H1 (cell line): ENCODE measurements around the gene SYT6. TPM values are rescaled to one million over a fixed set of nuclear protein-coding genes. Genes with fewer than 3 reads are reported as not detected.

Experiments used
- CTCF ChIA-PET: fragments of 300-600 bp; sonication (Branson Sonifier 250); formaldehyde crosslinking; loops from one replicate; lab custom pipeline; 2021; ENCODE audit not compliant: partially characterized antibody; lab: Charles Lee
- POLR2A ChIA-PET: fragments of 300-600 bp; sonication (Branson Sonifier 250); formaldehyde crosslinking; loops from one replicate; lab custom pipeline; 2021; ENCODE audit warnings: inconsistent platforms; ENCODE audit not compliant: partially characterized antibody; lab: Charles Lee
- DNase-seq, 2 experiments: peaks; one replicate each; pipeline versions ENCODE4 v3.0.0 to v3.0.0-alpha.2; 2010 to 2022; ENCODE audit warnings: low spot score in 2 of 2, low read depth in 1 of 2, mixed read lengths in 1 of 2
- FAIRE-seq: peaks from 2 replicates; lab custom pipeline; 2011; peaks lifted over from hg19 to GRCh38; lab: Jason Lieb, UNC
- H2AFZ ChIP-seq: 2 replicates; pipeline ENCODE4 v1.8.1; 2012; ENCODE audit warnings: low read length, inconsistent platforms
- H2AK5ac ChIP-seq: 2 replicates; pipeline ENCODE4 v1.6.1; 2013; ENCODE audit warnings: low read depth, low read length
- H2BK120ac ChIP-seq: replicated peaks from 2 replicates; pipeline ENCODE3; 2013; ENCODE audit warnings: low read depth, low read length, inconsistent platforms
- H2BK12ac ChIP-seq: 2 replicates; pipeline ENCODE4 v1.6.1; 2013; ENCODE audit warnings: low read depth, low read length
- H2BK15ac ChIP-seq: 2 replicates; pipeline ENCODE4 v1.6.1; 2013; ENCODE audit warnings: low read length
- H2BK20ac ChIP-seq: 2 replicates; pipeline ENCODE4 v1.6.1; 2013; ENCODE audit warnings: low read length
- H2BK5ac ChIP-seq: 2 replicates; pipeline ENCODE4 v1.6.1; 2013; ENCODE audit warnings: low read depth, low read length
- H3K14ac ChIP-seq: 2 replicates; pipeline ENCODE4 v1.6.1; 2013; ENCODE audit warnings: inconsistent platforms; ENCODE audit not compliant: insufficient read length
- H3K18ac ChIP-seq: 2 replicates; pipeline ENCODE4 v1.6.1; 2013; ENCODE audit warnings: low read length; ENCODE audit errors: extremely low read depth
- H3K23ac ChIP-seq: 2 replicates; pipeline ENCODE4 v1.6.1; 2013; ENCODE audit warnings: inconsistent platforms; ENCODE audit not compliant: insufficient read length
- H3K23me2 ChIP-seq: 2 replicates; pipeline ENCODE4 v1.6.1; 2013; ENCODE audit warnings: low read depth, low read length
- H3K27ac ChIP-seq: 2 replicates; pipeline ENCODE4 v1.6.1; 2011; ENCODE audit warnings: low read depth, low read length, inconsistent platforms
- H3K27me3 ChIP-seq, 4 experiments: replicated peaks in 1 of 4; 1 replicate in 1 of 4; 2 replicates in 3 of 4; pipeline versions ENCODE4 v1.6.1 to v1.8.1; 2011 to 2013; ENCODE audit warnings: low read length in 3 of 4, mild to moderate bottlenecking in 3 of 4, inconsistent platforms in 2 of 4, mixed read lengths in 2 of 4, moderate library complexity in 1 of 4; ENCODE audit not compliant: control insufficient read depth in 3 of 4, insufficient read depth in 3 of 4; ENCODE audit errors: extremely low read depth in 1 of 4
- H3K36me3 ChIP-seq, 4 experiments: 2 replicates each; pipeline versions ENCODE4 v1.6.1 to v1.8.1; 2011 to 2013; ENCODE audit warnings: mild to moderate bottlenecking in 4 of 4, low read length in 3 of 4, moderate library complexity in 2 of 4, control low read depth in 1 of 4, inconsistent platforms in 1 of 4; ENCODE audit not compliant: insufficient read depth in 4 of 4, control insufficient read depth in 2 of 4
- H3K4ac ChIP-seq: replicated peaks from 2 replicates; pipeline ENCODE3; 2013; ENCODE audit warnings: low read length, low read depth, mixed read lengths, inconsistent platforms; ENCODE audit not compliant: insufficient read length
- H3K4me1 ChIP-seq, 4 experiments: replicated peaks in 1 of 4; 1 replicate in 1 of 4; 2 replicates in 3 of 4; pipeline versions ENCODE4 v1.6.1 to v1.8.1; 2011 to 2013; ENCODE audit warnings: low read length in 3 of 4, inconsistent platforms in 2 of 4, mixed read lengths in 1 of 4; ENCODE audit not compliant: insufficient read depth in 4 of 4, control insufficient read depth in 3 of 4
- H3K4me2 ChIP-seq, 2 experiments: 2 replicates each; pipeline versions ENCODE4 v1.6.1 to v1.8.1; 2011 to 2013; ENCODE audit warnings: low read depth in 2 of 2, low read length in 2 of 2, control low read depth in 1 of 2, inconsistent platforms in 1 of 2, mild to moderate bottlenecking in 1 of 2; ENCODE audit not compliant: insufficient read depth in 1 of 2
- H3K4me3 ChIP-seq, 4 experiments: fragments of 200-600, 300-600 bp in 1 of 4; sonication (generic), shearing (Covaris generic), sonication (Bioruptor Twin) in 1 of 4; 2 replicates each; pipeline versions ENCODE4 v1.5.1 to v1.8.1; 2011 to 2016; ENCODE audit warnings: low read length in 4 of 4, low read depth in 3 of 4, control low read depth in 2 of 4, inconsistent platforms in 2 of 4, mild to moderate bottlenecking in 2 of 4, mixed read lengths in 1 of 4, moderate library complexity in 1 of 4; ENCODE audit not compliant: insufficient read depth in 2 of 4; ENCODE audit errors: extremely low read depth in 1 of 4
- H3K56ac ChIP-seq: replicated peaks from 2 replicates; pipeline ENCODE3; 2013; ENCODE audit warnings: low read depth, mild to moderate bottlenecking, mixed read lengths, low read length, inconsistent platforms; ENCODE audit not compliant: insufficient read length
- H3K79me1 ChIP-seq: 2 replicates; pipeline ENCODE4 v1.6.1; 2013; ENCODE audit warnings: low read depth, low read length, control low read depth
- H3K79me2 ChIP-seq, 2 experiments: 2 replicates each; pipeline versions ENCODE4 v1.6.1 to v1.8.1; 2012 to 2013; ENCODE audit warnings: low read length in 2 of 2, mild to moderate bottlenecking in 2 of 2, inconsistent platforms in 1 of 2; ENCODE audit not compliant: insufficient read depth in 2 of 2, control insufficient read depth in 1 of 2
- H3K9ac ChIP-seq, 4 experiments: replicated peaks in 1 of 4; 1 replicate in 1 of 4; 2 replicates in 3 of 4; pipeline versions ENCODE4 v1.6.1 to v1.8.1; 2011 to 2013; ENCODE audit warnings: low read depth in 3 of 4, low read length in 3 of 4, control low read depth in 2 of 4, mild to moderate bottlenecking in 2 of 4, moderate library complexity in 2 of 4, inconsistent platforms in 1 of 4; ENCODE audit errors: extremely low read depth in 1 of 4
- H3K9me3 ChIP-seq, 2 experiments: 2 replicates each; pipeline versions ENCODE4 v1.6.1 to v1.8.1; 2012 to 2013; ENCODE audit warnings: mild to moderate bottlenecking in 2 of 2, moderate library complexity in 2 of 2, control low read depth in 1 of 2, inconsistent platforms in 1 of 2, low read depth in 1 of 2, low read length in 1 of 2, mixed read lengths in 1 of 2; ENCODE audit not compliant: insufficient read depth in 2 of 2
- H4K20me1 ChIP-seq, 2 experiments: replicated peaks in 1 of 2; 2 replicates each; pipeline versions ENCODE3 to v1.8.1; 2011 to 2013; ENCODE audit warnings: inconsistent platforms in 2 of 2, low read length in 2 of 2, mild to moderate bottlenecking in 1 of 2; ENCODE audit not compliant: insufficient read depth in 2 of 2, control insufficient read depth in 1 of 2
- H4K5ac ChIP-seq: 2 replicates; pipeline ENCODE4 v1.6.1; 2013; ENCODE audit warnings: low read length, low read depth, mixed read lengths, inconsistent platforms; ENCODE audit not compliant: insufficient read length
- H4K8ac ChIP-seq: 2 replicates; pipeline ENCODE4 v1.8.0; 2013; ENCODE audit warnings: mild to moderate bottlenecking, moderate library complexity, low read length, inconsistent platforms; ENCODE audit not compliant: insufficient read depth; ENCODE audit errors: extremely low read depth
- H4K91ac ChIP-seq: replicated peaks from 2 replicates; pipeline ENCODE3; 2013; ENCODE audit warnings: low read length, mixed read lengths, inconsistent platforms; ENCODE audit not compliant: insufficient read length
- CBX8 ChIP-seq: fragments of 300-800, 300-1000 bp; sonication (generic); IDR thresholded peaks from 2 replicates; pipeline ENCODE4 v1.7.1; 2016; ENCODE audit warnings: low read depth, low read length, borderline replicate concordance
- CREB1 ChIP-seq: IDR thresholded peaks from 2 replicates; pipeline ENCODE4 v1.6.1; 2012; ENCODE audit warnings: inconsistent platforms
- SAP30 ChIP-seq: fragments of 300-600 bp; sonication (generic); IDR thresholded peaks from 2 replicates; pipeline ENCODE4 v1.7.1; 2012; ENCODE audit warnings: low read length, moderate library complexity, mild to moderate bottlenecking, inconsistent platforms; ENCODE audit not compliant: insufficient read depth, insufficient replicate concordance
- TEAD4 ChIP-seq: IDR thresholded peaks from 2 replicates; pipeline ENCODE4 v1.6.1; 2012; ENCODE audit warnings: low read depth, low read length, inconsistent platforms, mixed read lengths
- WGBS, 2 experiments: shearing (Covaris generic) in 1 of 2; methylation state at CpG; one replicate each; pipeline versions ENCODE4 v1.1.6 to v1.1.7; 2013 to 2015; ENCODE audit warnings: low lambda C conversion rate in 2 of 2, mixed read lengths in 2 of 2, inconsistent platforms in 1 of 2, low coverage in 1 of 2, missing lambda C conversion rate in 1 of 2; ENCODE audit not compliant: insufficient replicate concordance in 2 of 2, insufficient coverage in 1 of 2, insufficient read length in 1 of 2; ENCODE audit errors: extremely low coverage in 1 of 2, missing lambda C conversion rate in 1 of 2; 5-methylcytosine and 5-hydroxymethylcytosine counted together
- polyA plus RNA-seq, 7 experiments: library from polyadenylated mRNA; depleted of rRNA in 3 of 7; stranded (reverse) in 5 of 7; unstranded in 2 of 7; fragments of >200 nt in 5 of 7; fragments of 200-250 nt in 2 of 7; gene quantifications; 1 replicate in 5 of 7; 2 replicates in 1 of 7; 4 replicates in 1 of 7; pipeline versions ENCODE4 v1.2.1 to v1.2.3, GENCODE V29; 2011 to 2013; ENCODE audit warnings: missing spikeins in 2 of 7, mixed read lengths in 2 of 7
- total RNA-seq: library from RNA; stranded (reverse); fragmentation: NEBNext Ultra II Directional; extraction: Animal tissue kit (Norgen Biotek cat#: 25700); gene quantifications from 2 replicates; pipeline ENCODE4 v1.2.1, GENCODE V29; 2021

Gene SYT6
- total and polyA plus RNA-seq, 2 of the 8 experiments (the other 6 are each of a cell fraction or from before 2014, with no cell fraction given) = 33.7 to 83.5 TPM

- Histone ChIP-seq H3K56ac (no peak overlapping the region), H3K27me3 (peaks cover 0 to 3% (median under 1%) of the 10 kb centered on the region in 4 experiments; a peak in 3 of 7 replicates), H2AK5ac (no peak overlapping the region), H3K23ac (no peak overlapping the region), H4K20me1 (no peaks in the 10 kb centered on the region), H3K18ac (no peak overlapping the region), H2BK5ac (no peak overlapping the region), H3K23me2 (no peaks in the 10 kb centered on the region; the same call in 1 of the 2 replicates), H3K14ac (no peak overlapping the region), H4K5ac (no peak overlapping the region), H3K4me2 (no peak overlapping the region), H2AFZ (no peak overlapping the region), H2BK20ac (no peak overlapping the region), H2BK12ac (no peak overlapping the region), H3K36me3 (no peaks in the 10 kb centered on the region), H3K79me2 (no peaks in the 10 kb centered on the region), H3K9me3 (no peaks in the 10 kb centered on the region), H3K4me3 (no peak overlapping the region), H4K91ac (no peak overlapping the region), H3K4me1 (peaks cover 0 to 3% (median under 1%) of the 10 kb centered on the region in 4 experiments; a peak in 3 of 7 replicates), H2BK15ac (no peak overlapping the region), H2BK120ac (no peak overlapping the region), H3K4ac (no peak overlapping the region), H3K27ac (no peak overlapping the region), H3K79me1 (no peaks in the 10 kb centered on the region), H4K8ac (no peak overlapping the region), H3K9ac (no peak overlapping the region)
- CTCF ChIA-PET = interaction anchor here (0.9 kb wide), 1 partner anchor 22 kb away, joined by 6 read pairs; no protein-coding TSS in a partner anchor
- FAIRE-seq = no peak
- 93% methylated on average over 3 of the region's 3 CpGs; no CpG with 5 or more reads in 1 of the 2 experiments for WGBS, 2 experiments
- no peak for DNase-seq
- POLR2A ChIA-PET = no interaction called here
- no peak for TF ChIP-seq TEAD4
- TF ChIP-seq CREB1 = no peak
- TF ChIP-seq CBX8 = no peak
- no peak for TF ChIP-seq SAP30
These were observed 15.8 kb upstream of the SYT6 start for GRCh38 chr1:114169509-114169908.
